Smooth muscle cell of the coronary artery (primary cell): ENCODE measurements around the gene TRPM3. TPM values are rescaled to one million over a fixed set of nuclear protein-coding genes. Genes with fewer than 3 reads are reported as not detected.

Experiments
- total RNA-seq: library from RNA; depleted of rRNA; stranded (reverse); fragments of >200 nt; gene quantifications from 2 replicates; pipeline ENCODE4 v1.2.3, GENCODE V29; 2014; ENCODE audit warnings: low replicate concordance

Gene TRPM3
- total RNA-seq: 0.90 and 11.9 TPM in 2 replicates

GRCh38 chr9:71121275-71122021, at the start of gene TRPM3:
Gene TRPM3, minus strand, starts transcription at chr9:71121621. Its CDS starts 267 bp downstream, at chr9:71121354.

